ENCODE measurements around the gene RMI2. TPM values are rescaled to one million over a fixed set of nuclear protein-coding genes. Genes with fewer than 3 reads are reported as not detected.
"Not testable (repeated sequence)": the region's sequence is repeated elsewhere in the genome, so short reads cannot be mapped to it uniquely, and the experiment has no call there.

Gene RMI2
- 40.5 and 41.0 TPM in 2 replicates for total RNA-seq

GRCh38 chr16:11345040-11345862 lies at the start of gene RMI2:
TSS of gene RMI2 (plus strand) at chr16:11345459. CDS start at chr16:11345472, 13 bp downstream.
- intact Hi-C loops (cut with micrococcal nuclease) = loop anchor here (1.0 kb wide), 6 partner anchors 9 to 401 kb away; partner anchors contain the start of gene CLEC16A

GRCh38 chr16:11295672-11296071 lies 49.6 kb upstream of the RMI2 start:
- intact Hi-C loops (cut with micrococcal nuclease) = no loop called here

- intact Hi-C loops (cut with micrococcal nuclease) = no loop called here
Observed at GRCh38 chr16:11296351-11296705, 48.9 kb upstream of the RMI2 start.

- intact Hi-C loops (cut with micrococcal nuclease) = loop anchor here (1.0 kb wide), 5 partner anchors 14 to 57 kb away; partner anchors contain the start of gene RMI2
Observed at GRCh38 chr16:11296706-11297491, 48.4 kb upstream of the RMI2 start.

- intact Hi-C loops (cut with micrococcal nuclease) = loop anchor here (1.0 kb wide), 5 partner anchors 14 to 57 kb away; partner anchors contain the start of gene RMI2
Observed at GRCh38 chr16:11297492-11298142, 47.6 kb upstream of the RMI2 start.

- intact Hi-C loops (cut with micrococcal nuclease) = no loop called here
Observed at GRCh38 chr16:11298143-11298900, 46.9 kb upstream of the RMI2 start.

GRCh38 chr16:11298950-11299547 lies 46.2 kb upstream of the RMI2 start:
- intact Hi-C loops (cut with micrococcal nuclease) = not testable (repeated sequence)

GRCh38 chr16:11299865-11300559 lies 45.2 kb upstream of the RMI2 start:
- intact Hi-C loops (cut with micrococcal nuclease) = no loop called here

- intact Hi-C loops (cut with micrococcal nuclease) = no loop called here
Observed at GRCh38 chr16:11300560-11300892, 44.7 kb upstream of the RMI2 start.

- intact Hi-C loops (cut with micrococcal nuclease) = no loop called here
Observed at GRCh38 chr16:11301645-11302501, 43.4 kb upstream of the RMI2 start.

- intact Hi-C loops (cut with micrococcal nuclease) = no loop called here
Observed at GRCh38 chr16:11302977-11303376, 42.3 kb upstream of the RMI2 start.

GRCh38 chr16:11303405-11304138 lies 41.7 kb upstream of the RMI2 start:
- intact Hi-C loops (cut with micrococcal nuclease) = no loop called here

GRCh38 chr16:11306381-11306780 lies 38.9 kb upstream of the RMI2 start:
- intact Hi-C loops (cut with micrococcal nuclease) = no loop called here

- intact Hi-C loops (cut with micrococcal nuclease) = no loop called here
Observed at GRCh38 chr16:11306997-11307638, 38.1 kb upstream of the RMI2 start.

GRCh38 chr16:11307639-11308492 lies 37.4 kb upstream of the RMI2 start:
- intact Hi-C loops (cut with micrococcal nuclease) = no loop called here

GRCh38 chr16:11308493-11309283 lies 36.6 kb upstream of the RMI2 start:
- intact Hi-C loops (cut with micrococcal nuclease) = no loop called here
